Effector memory CD4-positive, alpha-beta T cell (primary cell): Measurements from ENCODE around the gene WFDC6.

Experiments
- DNase-seq, 3 donors: peaks; one replicate each; pipeline ENCODE4 v3.0.0-alpha.2; 2020
- H3K27ac ChIP-seq: 2 replicates; pipeline ENCODE4 v1.7.0; 2013; ENCODE audit warnings: mild to moderate bottlenecking, low read length, moderate library complexity; ENCODE audit not compliant: insufficient read depth, poor library complexity, severe bottlenecking
- H3K27me3 ChIP-seq: replicated peaks from 2 replicates; pipeline ENCODE4 v1.7.0; 2013; ENCODE audit warnings: mild to moderate bottlenecking, low read length; ENCODE audit not compliant: insufficient read depth, control insufficient read depth, poor library complexity, severe bottlenecking
- H3K36me3 ChIP-seq: 2 replicates; pipeline ENCODE4 v1.7.0; 2013; ENCODE audit warnings: mild to moderate bottlenecking, low read length, moderate library complexity; ENCODE audit not compliant: control insufficient read depth, insufficient read depth
- H3K4me1 ChIP-seq: 2 replicates; pipeline ENCODE4 v1.7.0; 2013; ENCODE audit warnings: low read length, mild to moderate bottlenecking; ENCODE audit not compliant: control insufficient read depth, insufficient read depth, poor library complexity, severe bottlenecking
- H3K4me3 ChIP-seq: 2 replicates; pipeline ENCODE4 v1.7.0; 2013; ENCODE audit warnings: low read length, low read depth, mild to moderate bottlenecking; ENCODE audit not compliant: insufficient read depth, poor library complexity, severe bottlenecking
- H3K9me3 ChIP-seq: 2 replicates; pipeline ENCODE4 v1.7.0; 2013; ENCODE audit warnings: mild to moderate bottlenecking, low read length, moderate library complexity; ENCODE audit not compliant: control insufficient read depth

The WFDC6 gene

GRCh38 chr20:45523821-45524220, 15.5 kb downstream of the WFDC6 start:
- Histone ChIP-seq H3K4me1 (no peaks in the 10 kb centered on the region), H3K9me3 (no peaks in the 10 kb centered on the region)
- DNase-seq: no peak

GRCh38 chr20:45518282-45518681, 21.0 kb downstream of the WFDC6 start:
- no peak overlapping the region for H3K4me3 ChIP-seq
- H3K36me3 ChIP-seq: no peaks in the 10 kb centered on the region
- H3K9me3 ChIP-seq: no peaks in the 10 kb centered on the region
- no peaks in the 10 kb centered on the region for H3K4me1 ChIP-seq
- H3K27ac ChIP-seq: no peak overlapping the region
- no peak for DNase-seq
- H3K27me3 ChIP-seq: no peaks in the 10 kb centered on the region

More at GRCh38 chr20:45523821-45524220, 15.5 kb downstream of the WFDC6 start:
- no peak overlapping the region for H3K27ac ChIP-seq
- H3K36me3 ChIP-seq: no peaks in the 10 kb centered on the region
- no peaks in the 10 kb centered on the region for H3K27me3 ChIP-seq
- H3K4me3 ChIP-seq: no peak overlapping the region

- no peaks in the 10 kb centered on the region for H3K9me3 ChIP-seq
- H3K4me1 ChIP-seq: no peaks in the 10 kb centered on the region
- no peak for DNase-seq
- no peaks in the 10 kb centered on the region for H3K27me3 ChIP-seq
- H3K27ac ChIP-seq: no peak within 1 kb of the TSS
- no peak within 1 kb of the TSS for H3K4me3 ChIP-seq
- H3K36me3 ChIP-seq: no peaks in the 10 kb centered on the region
These were observed 24.0 kb downstream of the WFDC6 start, which contains the start of gene SPINT3 for GRCh38 chr20:45515147-45515913. Gene SPINT3 (minus strand): TSS chr20:45515622. CDS start chr20:45515608, 14 bp downstream.

GRCh38 chr20:45510242-45510862, 28.9 kb downstream of the WFDC6 start:
- H3K4me1 ChIP-seq: no peaks in the 10 kb centered on the region
- no peaks in the 10 kb centered on the region for H3K9me3 ChIP-seq
- no peak overlapping the region for H3K27ac ChIP-seq
- no peak for DNase-seq
- no peaks in the 10 kb centered on the region for H3K27me3 ChIP-seq
- H3K4me3 ChIP-seq: no peak overlapping the region
- H3K36me3 ChIP-seq: no peaks in the 10 kb centered on the region

GRCh38 chr20:45509091-45509490, 30.2 kb downstream of the WFDC6 start:
- Histone ChIP-seq H3K4me3 (no peak overlapping the region), H3K9me3 (no peaks in the 10 kb centered on the region), H3K27ac (no peak overlapping the region), H3K36me3 (no peaks in the 10 kb centered on the region), H3K27me3 (no peaks in the 10 kb centered on the region), H3K4me1 (no peaks in the 10 kb centered on the region)
- no peak for DNase-seq

- H3K36me3 ChIP-seq: no peaks in the 10 kb centered on the region
- no peak for DNase-seq
- H3K4me1 ChIP-seq: no peaks in the 10 kb centered on the region
- H3K9me3 ChIP-seq: no peaks in the 10 kb centered on the region
- no peaks in the 10 kb centered on the region for H3K27me3 ChIP-seq
- H3K4me3 ChIP-seq: no peak overlapping the region
- no peak overlapping the region for H3K27ac ChIP-seq
These were observed 31.0 kb downstream of the WFDC6 start for GRCh38 chr20:45508068-45508886.

GRCh38 chr20:45507011-45507820, 32.1 kb downstream of the WFDC6 start:
- H3K27ac ChIP-seq: no peak overlapping the region
- no peaks in the 10 kb centered on the region for H3K9me3 ChIP-seq
- H3K27me3 ChIP-seq: no peaks in the 10 kb centered on the region

GRCh38 chr20:45506398-45506797, 32.9 kb downstream of the WFDC6 start:
- no peak overlapping the region for H3K4me3 ChIP-seq
- no peaks in the 10 kb centered on the region for H3K27me3 ChIP-seq
- DNase-seq: no peak
- H3K9me3 ChIP-seq: no peaks in the 10 kb centered on the region
- no peaks in the 10 kb centered on the region for H3K4me1 ChIP-seq
- no peak overlapping the region for H3K27ac ChIP-seq
- no peaks in the 10 kb centered on the region for H3K36me3 ChIP-seq

More at GRCh38 chr20:45507011-45507820, 32.1 kb downstream of the WFDC6 start:
- Histone ChIP-seq H3K4me1 (no peaks in the 10 kb centered on the region), H3K36me3 (no peaks in the 10 kb centered on the region), H3K4me3 (no peak overlapping the region)
- DNase-seq: no peak

- Histone ChIP-seq H3K27me3 (peaks cover 10% of the 10 kb centered on the region), H3K4me1 (no peaks in the 10 kb centered on the region), H3K36me3 (no peaks in the 10 kb centered on the region), H3K27ac (no peak overlapping the region), H3K4me3 (no peak overlapping the region), H3K9me3 (no peaks in the 10 kb centered on the region)
- DNase-seq: no peak
These were observed 35.9 kb downstream of the WFDC6 start for GRCh38 chr20:45503403-45503802.
